Tibial nerve (tissue), 4 donors: ENCODE measurements around the gene PURB. TPM values are rescaled to one million over a fixed set of nuclear protein-coding genes. Genes with fewer than 3 reads are reported as not detected.

Experiments used
- DNase-seq, 2 donors: peaks; one replicate each; pipeline ENCODE4 v3.0.0-alpha.2; 2019; ENCODE audit warnings: low spot score in 2 of 2
- H3K27ac ChIP-seq, 4 donors: fragments of 200-600 bp; sonication (generic) in 3 of 4; one replicate each; pipeline ENCODE4 v1.5.1; 2017 to 2019; ENCODE audit warnings: mild to moderate bottlenecking in 1 of 4
- H3K27me3 ChIP-seq, 2 donors: fragments of 200-600 bp; sonication (generic) in 1 of 2; one replicate each; pipeline versions ENCODE4 v1.5.1 to v1.6.0; 2017 to 2019
- H3K36me3 ChIP-seq, 3 donors: fragments of 200-600 bp; sonication (generic); one replicate each; pipeline ENCODE4 v1.5.1; 2018 to 2019
- H3K4me1 ChIP-seq, 4 donors: fragments of 200-600 bp; sonication (generic) in 3 of 4; one replicate each; pipeline ENCODE4 v1.5.1; 2017 to 2019
- H3K4me3 ChIP-seq, 4 donors: fragments of 200-600 bp; sonication (generic) in 3 of 4; one replicate each; pipeline ENCODE4 v1.5.1; 2017 to 2019; ENCODE audit warnings: mild to moderate bottlenecking in 1 of 4, moderate library complexity in 1 of 4
- H3K9me3 ChIP-seq, 4 donors: fragments of 200-600 bp; sonication (generic) in 3 of 4; one replicate each; pipeline ENCODE4 v1.5.1; 2017 to 2019
- EP300 ChIP-seq, 2 donors: sonication (generic); formaldehyde crosslinking; IDR thresholded peaks; one replicate each; pipeline ENCODE4 v1.6.1; 2017; ENCODE audit warnings: antibody characterized with exemption in 2 of 2, mild to moderate bottlenecking in 1 of 2
- POLR2A ChIP-seq, 2 donors: fragments of 450-650 bp; IDR thresholded peaks; one replicate each; pipeline ENCODE4 v1.6.1; 2017; ENCODE audit warnings: antibody characterized with exemption in 2 of 2, mild to moderate bottlenecking in 2 of 2, moderate library complexity in 2 of 2
- WGBS, 2 donors: methylation state at CpG; one replicate each; pipeline ENCODE4 v1.1.5; 2018; 5-methylcytosine and 5-hydroxymethylcytosine counted together
- total RNA-seq, 4 donors: library from RNA; depleted of rRNA; stranded (reverse); fragments of >200 nt; gene quantifications; one replicate each; pipeline ENCODE4 v1.1.0, GENCODE V29; 2016
- TF ChIP-seq, protein P1 (sequence below), 5 experiments: fragments of 200-600 bp in 3 of 5; fragments of 450-650 bp in 2 of 5; sonication (generic) in 3 of 5; IDR thresholded peaks; one replicate each; pipeline ENCODE4 v1.5.1; 2016 to 2019; ENCODE audit warnings: antibody characterized with exemption in 5 of 5, mild to moderate bottlenecking in 3 of 5, moderate library complexity in 2 of 5

The PURB gene
- total RNA-seq, 4 donors from 2014 or later: 20.0 to 26.4 (median 23.3) TPM

DNA sequence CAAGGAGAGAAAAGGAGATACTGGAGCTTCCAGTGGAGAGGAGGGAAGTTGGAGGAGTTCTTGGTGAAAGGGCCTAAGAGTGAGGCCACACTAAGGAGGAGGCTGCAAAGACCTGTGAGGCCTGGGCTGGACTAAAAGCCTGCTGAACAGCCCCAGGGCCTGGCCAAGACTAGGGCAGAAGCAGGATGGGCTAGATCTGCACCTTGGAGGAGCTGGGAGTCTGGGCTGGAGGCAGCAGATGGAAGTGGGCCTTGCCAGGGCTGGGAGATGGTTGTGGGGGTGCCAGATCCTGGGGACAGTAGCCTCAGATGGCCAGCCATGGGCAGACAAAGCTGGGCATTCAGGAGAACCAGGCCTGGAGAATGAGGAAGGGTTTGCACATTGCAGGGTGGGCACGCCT, 6.5 kb upstream of the PURB start:
- H3K9me3 ChIP-seq: no peaks in the 10 kb centered on the region
- H3K4me1 ChIP-seq: no peaks in the 10 kb centered on the region
- no peak overlapping the region for H3K4me3 ChIP-seq
- H3K27ac ChIP-seq: no peak overlapping the region
- DNase-seq: no peak
- TF ChIP-seq POLR2A (IDR thresholded peaks at IDR 0.05) (no peak), EP300 (IDR thresholded peaks at IDR 0.05) (no peak)
- TF ChIP-seq, protein P1, sequence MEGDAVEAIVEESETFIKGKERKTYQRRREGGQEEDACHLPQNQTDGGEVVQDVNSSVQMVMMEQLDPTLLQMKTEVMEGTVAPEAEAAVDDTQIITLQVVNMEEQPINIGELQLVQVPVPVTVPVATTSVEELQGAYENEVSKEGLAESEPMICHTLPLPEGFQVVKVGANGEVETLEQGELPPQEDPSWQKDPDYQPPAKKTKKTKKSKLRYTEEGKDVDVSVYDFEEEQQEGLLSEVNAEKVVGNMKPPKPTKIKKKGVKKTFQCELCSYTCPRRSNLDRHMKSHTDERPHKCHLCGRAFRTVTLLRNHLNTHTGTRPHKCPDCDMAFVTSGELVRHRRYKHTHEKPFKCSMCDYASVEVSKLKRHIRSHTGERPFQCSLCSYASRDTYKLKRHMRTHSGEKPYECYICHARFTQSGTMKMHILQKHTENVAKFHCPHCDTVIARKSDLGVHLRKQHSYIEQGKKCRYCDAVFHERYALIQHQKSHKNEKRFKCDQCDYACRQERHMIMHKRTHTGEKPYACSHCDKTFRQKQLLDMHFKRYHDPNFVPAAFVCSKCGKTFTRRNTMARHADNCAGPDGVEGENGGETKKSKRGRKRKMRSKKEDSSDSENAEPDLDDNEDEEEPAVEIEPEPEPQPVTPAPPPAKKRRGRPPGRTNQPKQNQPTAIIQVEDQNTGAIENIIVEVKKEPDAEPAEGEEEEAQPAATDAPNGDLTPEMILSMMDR (IDR thresholded peaks at IDR 0.05): no peak
- no peaks in the 10 kb centered on the region for H3K27me3 ChIP-seq
- 71 to 85% methylated on average over 1 of the region's 1 CpG for WGBS, 2 donors
- no peaks in the 10 kb centered on the region for H3K36me3 ChIP-seq

GRCh38 chr7:44891372-44891771, 6.0 kb upstream of the PURB start:
- TF ChIP-seq EP300 (IDR thresholded peaks at IDR 0.05) (no peak), POLR2A (IDR thresholded peaks at IDR 0.05) (no peak)
- TF ChIP-seq, protein P1 (IDR thresholded peaks at IDR 0.05): no peak
- DNase-seq: no peak
- WGBS, 2 donors: 42 to 43% methylated on average over 2 of the region's 2 CpGs
- no peaks in the 10 kb centered on the region for H3K27me3 ChIP-seq
- no peak overlapping the region for H3K27ac ChIP-seq
- peaks cover 0 to 3% (median 2%) of the 10 kb centered on the region in 4 donors for H3K4me1 ChIP-seq
- H3K36me3 ChIP-seq: no peaks in the 10 kb centered on the region
- H3K4me3 ChIP-seq: no peak overlapping the region
- no peaks in the 10 kb centered on the region for H3K9me3 ChIP-seq

GRCh38 chr7:44889086-44889781, 3.9 kb upstream of the PURB start:
- Histone ChIP-seq H3K27ac (no peak overlapping the region), H3K27me3 (no peaks in the 10 kb centered on the region), H3K4me3 (no peak overlapping the region), H3K4me1 (peaks cover 0 to 13% (median 5%) of the 10 kb centered on the region in 4 donors), H3K36me3 (no peaks in the 10 kb centered on the region), H3K9me3 (no peaks in the 10 kb centered on the region)
- WGBS, 2 donors: 80 to 86% methylated on average over 5 of the region's 5 CpGs
- no peak for DNase-seq
- no peak for TF ChIP-seq EP300 (IDR thresholded peaks at IDR 0.05)
- no peak for TF ChIP-seq POLR2A (IDR thresholded peaks at IDR 0.05)
- TF ChIP-seq, protein P1 (IDR thresholded peaks at IDR 0.05): no peak

- peaks cover 0 to 6% (median 0%) of the 10 kb centered on the region in 3 donors for H3K36me3 ChIP-seq
- TF ChIP-seq, protein P1 (IDR thresholded peaks at IDR 0.05): no peak
- no peak for TF ChIP-seq EP300 (IDR thresholded peaks at IDR 0.05)
- no peak for TF ChIP-seq POLR2A (IDR thresholded peaks at IDR 0.05)
- no peaks in the 10 kb centered on the region for H3K9me3 ChIP-seq
- 82 to 90% methylated on average over 6 of the region's 6 CpGs for WGBS, 2 donors
- H3K27me3 ChIP-seq: no peaks in the 10 kb centered on the region
- peak overlapping the region in 1 of 4 donors; percentile 25 for H3K27ac ChIP-seq
- H3K4me1 ChIP-seq: peaks cover 0 to 32% (median 24%) of the 10 kb centered on the region in 4 donors
- H3K4me3 ChIP-seq: no peak overlapping the region
- no peak for DNase-seq
Measured at GRCh38 chr7:44887293-44887692, 2.0 kb upstream of the PURB start.

- DNase-seq: peak in 1 of 2 donors; percentile 14
- H3K4me3 ChIP-seq: peak overlapping the region; percentile 77 to 93 (median 90)
- TF ChIP-seq POLR2A (IDR thresholded peaks at IDR 0.05) (no peak), EP300 (IDR thresholded peaks at IDR 0.05) (peak in 1 of 2 donors; percentile 17)
- H3K36me3 ChIP-seq: peaks cover 0 to 7% (median 0%) of the 10 kb centered on the region in 3 donors
- H3K27me3 ChIP-seq: no peaks in the 10 kb centered on the region
- peak overlapping the region; percentile 92 to 96 (median 94) for H3K27ac ChIP-seq
- WGBS, 2 donors: 0 to 1% methylated on average over 23 to 42 of the region's 107 CpGs
- H3K4me1 ChIP-seq: peaks cover 3 to 57% (median 47%) of the 10 kb centered on the region in 4 donors
- no peaks in the 10 kb centered on the region for H3K9me3 ChIP-seq
Measured at GRCh38 chr7:44884621-44885393, 523 bp downstream of the PURB start.
